Measurements from ENCODE around the gene ZNF384. TPM values are rescaled to one million over a fixed set of nuclear protein-coding genes. Genes with fewer than 3 reads are reported as not detected.

Gene ZNF384
- total RNA-seq, 1 donor from 2014 or later, result 86.9 TPM

DNA sequence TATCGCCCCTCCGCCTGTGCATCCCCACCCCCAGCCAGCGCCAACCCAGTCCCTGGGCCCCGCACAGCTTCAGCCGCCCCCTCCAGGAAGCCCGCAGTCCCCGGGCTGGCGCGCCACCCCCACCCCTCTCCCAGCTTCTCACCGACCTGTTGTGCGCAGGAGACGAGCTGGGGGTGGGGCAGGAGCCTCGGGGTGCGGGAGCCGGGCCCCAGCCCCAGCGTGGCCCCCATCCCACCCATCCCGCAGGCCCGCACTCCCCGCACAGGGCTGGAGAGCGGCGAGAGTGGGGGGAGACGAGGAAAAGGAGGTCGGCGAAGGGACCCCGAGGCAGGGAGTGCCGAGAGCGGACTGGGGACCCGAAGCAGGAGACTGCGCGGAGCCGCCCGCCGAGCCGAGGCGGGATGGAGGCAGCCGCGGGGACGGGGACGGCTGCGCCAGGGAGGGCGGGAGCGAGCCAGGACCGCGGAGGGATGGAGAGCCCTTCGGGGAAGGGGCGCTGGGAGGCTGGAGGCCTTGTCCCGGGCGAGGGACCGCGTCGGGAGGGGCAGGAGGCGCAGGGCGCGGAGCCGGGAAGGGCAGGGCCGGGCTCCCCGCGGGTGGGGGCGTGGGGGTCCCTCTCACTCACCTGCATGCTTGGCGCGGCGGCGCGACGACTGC lies 10.9 kb upstream of the ZNF384 start:
- intact Hi-C loops (cut with micrococcal nuclease), result loop anchor here (1.0 kb wide), 1 partner anchor 23 kb away; no protein-coding TSS in a partner anchor

DNA sequence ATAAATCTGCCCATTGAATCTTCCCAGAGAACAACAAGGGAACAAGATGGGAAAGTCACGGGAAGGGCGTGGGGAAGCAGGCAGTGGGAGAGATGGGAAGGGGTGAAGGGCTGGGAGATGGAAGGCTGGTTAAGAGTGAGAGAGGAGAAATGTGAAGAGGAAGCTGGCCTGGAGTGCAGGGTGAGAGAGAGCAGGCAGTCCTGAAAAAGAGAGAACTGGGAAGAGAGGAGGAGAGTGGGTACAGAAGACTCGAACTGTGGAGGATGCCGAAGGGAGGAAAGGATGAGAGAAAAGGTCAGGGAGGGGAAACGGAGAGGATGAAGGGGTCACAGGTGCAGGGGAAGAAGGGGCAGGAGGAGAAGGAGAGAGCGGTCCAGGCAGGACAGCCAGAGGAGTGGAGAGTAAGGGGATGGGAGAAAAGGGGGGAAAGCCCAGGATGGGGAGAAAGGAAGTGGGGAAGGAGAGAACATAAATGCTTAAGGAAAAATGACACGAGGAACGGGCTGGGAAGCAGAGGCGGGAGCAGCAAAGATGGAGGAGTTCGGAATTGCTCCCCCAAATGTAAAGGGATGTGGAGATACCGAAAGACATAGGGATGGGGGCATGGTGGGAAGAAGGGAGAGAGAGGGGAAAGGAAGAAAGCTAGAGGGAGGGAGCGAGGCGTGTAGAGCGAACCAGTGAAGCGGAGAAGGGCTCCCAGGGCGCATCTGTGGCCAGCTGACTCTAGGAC lies 10.2 kb upstream of the ZNF384 start:
- intact Hi-C loops (cut with micrococcal nuclease), result no loop called here

DNA sequence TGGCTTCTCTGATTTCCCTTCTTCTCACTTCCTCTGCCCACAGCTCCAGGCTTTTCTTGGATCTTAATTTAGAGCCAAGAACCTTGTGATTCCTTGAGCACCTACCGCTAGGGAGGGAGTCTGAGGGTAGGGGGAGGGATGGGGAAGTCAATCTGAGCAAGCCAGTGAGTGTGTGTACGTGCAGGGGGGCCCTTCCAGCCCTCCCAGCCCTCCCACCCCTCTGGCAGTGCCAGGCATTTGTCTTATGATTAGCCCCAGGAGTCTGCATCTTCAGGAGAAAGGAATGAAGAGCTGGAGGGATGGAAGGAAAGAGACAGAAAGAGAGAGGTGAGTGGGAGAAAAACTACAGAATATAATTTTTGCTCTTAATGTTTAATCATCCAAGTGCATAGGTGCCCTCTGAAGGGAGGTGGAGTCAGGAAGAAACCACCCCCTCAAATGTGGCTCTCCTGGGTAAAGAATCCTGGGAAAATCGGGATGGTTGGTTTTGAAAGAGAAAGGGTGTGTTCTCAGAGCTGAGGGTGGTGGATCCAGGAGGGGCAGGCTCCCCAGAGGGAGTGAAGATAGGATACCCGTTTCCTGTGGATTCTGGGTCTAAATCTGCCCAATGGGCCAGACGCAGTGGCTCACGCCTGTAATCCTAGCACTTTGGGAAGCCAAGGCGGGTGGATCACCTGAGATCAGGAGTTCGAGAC lies 9.3 kb upstream of the ZNF384 start:
- intact Hi-C loops (cut with micrococcal nuclease), result no loop called here

DNA sequence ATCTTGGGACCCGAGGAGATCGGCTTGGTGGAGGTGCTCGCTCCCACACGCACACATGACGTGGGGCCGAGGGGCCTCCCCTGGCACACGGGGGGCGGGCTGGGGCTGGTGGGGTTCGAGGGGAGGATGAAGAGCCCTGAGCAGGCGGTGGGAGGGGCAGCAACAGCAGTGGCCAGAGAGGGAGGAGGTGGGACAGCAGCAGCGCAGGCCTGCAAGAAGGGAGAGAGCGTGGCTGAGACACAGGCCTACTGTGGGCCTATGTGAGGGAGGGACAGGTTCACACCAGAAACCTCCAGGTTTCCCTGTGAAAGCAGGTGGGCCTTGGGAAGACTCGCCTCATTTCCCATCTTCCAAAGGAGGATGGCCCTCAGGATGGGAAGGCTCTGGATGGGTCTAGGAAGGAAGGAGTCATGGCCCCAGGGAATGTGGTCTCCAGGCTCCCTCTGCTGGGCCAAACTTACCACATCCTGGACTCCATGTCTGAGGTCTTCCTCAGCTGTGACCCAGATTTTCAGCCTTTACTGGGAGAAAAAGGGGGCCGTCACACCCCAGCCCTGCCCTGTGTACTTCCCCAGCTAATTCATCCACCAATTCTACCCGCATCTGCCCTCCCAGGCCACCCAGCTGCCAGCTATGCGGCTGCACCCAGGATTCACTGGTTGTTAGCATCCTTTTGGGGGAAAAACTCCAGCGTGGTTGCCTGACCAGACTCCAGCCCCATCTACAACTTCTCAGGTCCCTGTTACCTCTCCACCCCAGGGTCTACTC lies 8.6 kb upstream of the ZNF384 start:
- intact Hi-C loops (cut with micrococcal nuclease), result no loop called here

DNA sequence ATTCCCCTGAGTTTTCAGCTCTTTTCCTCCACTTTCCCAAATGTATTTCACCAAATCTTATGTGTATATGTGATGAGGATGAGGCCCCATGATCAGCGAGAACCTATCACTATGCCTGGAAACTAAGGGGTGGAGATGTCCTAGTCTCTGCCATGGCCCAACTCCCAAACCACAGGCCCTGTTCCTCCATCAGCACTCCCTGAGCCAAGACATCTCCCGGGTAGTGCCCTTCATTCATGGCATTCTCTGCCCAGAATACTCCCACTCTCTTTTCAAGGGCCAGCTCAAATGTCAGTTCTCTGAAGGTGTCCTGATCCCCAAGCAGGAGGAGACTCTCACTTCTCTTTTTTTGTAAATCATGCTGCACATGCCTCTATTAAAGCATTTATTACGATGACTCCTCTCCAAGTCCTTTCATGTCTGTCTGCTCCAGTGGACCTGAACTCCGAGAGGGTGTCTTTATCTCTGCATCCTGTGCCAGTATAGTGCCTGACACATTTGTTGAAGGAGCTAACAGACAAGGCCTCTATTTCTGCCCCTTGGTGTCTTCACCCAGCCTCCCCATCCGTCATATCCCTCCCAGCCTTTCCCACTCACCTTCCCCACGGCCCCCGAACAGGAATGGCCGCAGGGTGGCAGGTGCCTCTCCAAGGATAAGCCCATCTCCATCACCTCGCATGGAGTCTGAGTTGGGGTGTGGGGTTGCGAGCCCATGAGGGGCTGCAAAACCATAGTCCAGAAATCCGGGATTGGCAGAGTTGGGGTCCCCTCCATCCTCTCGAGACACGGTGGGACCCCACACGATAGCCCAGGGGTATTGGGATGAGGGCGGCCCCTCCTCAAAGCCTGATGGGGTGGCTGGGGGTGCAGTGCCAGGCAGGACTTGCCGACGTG lies 7.8 kb upstream of the ZNF384 start:
- intact Hi-C loops (cut with micrococcal nuclease), result no loop called here

DNA sequence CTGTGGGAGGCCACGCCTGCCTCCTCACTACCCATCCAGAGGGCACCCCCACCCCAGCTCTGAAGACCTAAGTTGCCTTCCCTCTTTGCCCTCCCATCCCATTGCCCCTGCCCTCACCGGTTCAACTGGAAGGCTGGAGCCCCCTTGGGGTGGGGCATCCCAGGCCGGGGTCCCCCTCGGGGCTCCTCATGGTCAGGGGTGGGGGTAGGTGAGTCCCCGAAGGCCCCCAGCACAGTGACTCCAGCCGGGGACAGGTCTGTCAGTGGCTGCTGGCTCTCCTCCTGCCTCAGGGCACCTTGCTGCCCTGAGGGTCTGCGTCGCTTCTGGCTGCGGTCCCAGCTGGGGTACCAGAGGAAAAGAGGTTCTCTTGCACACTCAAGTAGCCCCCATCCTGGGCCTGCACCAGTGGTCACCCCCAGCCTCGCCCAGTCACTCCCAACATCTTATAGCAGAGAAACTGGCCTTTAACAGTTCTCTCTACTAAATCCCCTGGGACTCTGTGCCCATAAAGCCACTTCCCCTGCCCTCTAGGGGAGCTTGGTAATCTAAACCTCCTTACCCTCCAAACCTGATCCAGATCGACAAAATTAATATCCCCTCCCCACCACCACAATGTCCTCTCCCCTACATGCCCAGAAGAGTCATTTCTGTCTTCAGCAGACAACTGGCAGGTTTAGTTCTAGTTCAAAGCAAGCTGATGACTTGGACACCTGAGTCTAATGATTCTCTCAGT lies 6.3 kb upstream of the ZNF384 start:
- intact Hi-C loops (cut with micrococcal nuclease), result no loop called here

DNA sequence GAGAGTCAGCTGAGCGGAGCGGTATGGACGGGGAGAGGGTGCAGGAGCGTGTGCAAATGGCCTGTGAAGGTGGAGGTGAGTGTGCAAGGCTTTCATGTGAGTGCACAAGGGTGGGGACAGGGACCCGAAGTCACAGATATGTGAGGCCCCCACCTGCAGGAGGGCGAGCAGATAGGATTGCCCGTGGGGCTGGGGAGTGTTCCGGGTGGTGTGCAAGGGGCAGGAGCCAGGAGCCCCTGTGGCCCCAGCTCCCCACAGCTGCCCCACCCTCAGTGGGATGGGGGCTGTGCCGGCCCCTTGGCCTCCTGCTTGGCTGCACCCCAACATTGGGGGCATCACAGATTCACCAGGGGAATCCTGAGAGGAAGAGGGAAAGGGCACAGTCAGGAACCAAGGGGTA lies 5.5 kb upstream of the ZNF384 start:
- intact Hi-C loops (cut with micrococcal nuclease), result no loop called here

DNA sequence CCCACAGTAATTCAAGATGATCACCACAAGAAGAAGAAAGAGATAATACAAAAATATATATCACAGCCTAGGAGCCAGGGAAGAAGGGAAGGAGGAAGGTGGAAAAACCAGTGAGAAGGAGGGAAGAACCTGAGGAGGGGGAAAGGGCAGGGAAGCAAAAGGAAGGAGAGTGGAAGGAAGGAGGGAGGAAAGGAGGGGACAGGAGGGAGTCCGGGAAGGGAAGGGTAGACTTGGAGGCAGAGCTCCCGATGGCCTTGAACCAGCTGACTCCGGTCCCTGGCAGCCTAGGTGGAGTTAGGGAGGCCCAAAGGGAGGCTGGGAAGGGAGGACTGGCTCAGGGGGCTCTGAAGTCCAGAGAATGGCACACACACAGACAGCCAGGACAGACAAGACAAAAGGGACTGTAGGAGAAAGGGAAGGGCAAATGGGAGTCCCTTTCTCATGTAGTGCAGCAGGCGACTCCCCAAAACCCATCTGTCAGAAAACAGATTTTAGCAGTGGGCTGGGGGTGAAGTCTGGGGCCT lies 4.7 kb upstream of the ZNF384 start:
- intact Hi-C loops (cut with micrococcal nuclease), result no loop called here

DNA sequence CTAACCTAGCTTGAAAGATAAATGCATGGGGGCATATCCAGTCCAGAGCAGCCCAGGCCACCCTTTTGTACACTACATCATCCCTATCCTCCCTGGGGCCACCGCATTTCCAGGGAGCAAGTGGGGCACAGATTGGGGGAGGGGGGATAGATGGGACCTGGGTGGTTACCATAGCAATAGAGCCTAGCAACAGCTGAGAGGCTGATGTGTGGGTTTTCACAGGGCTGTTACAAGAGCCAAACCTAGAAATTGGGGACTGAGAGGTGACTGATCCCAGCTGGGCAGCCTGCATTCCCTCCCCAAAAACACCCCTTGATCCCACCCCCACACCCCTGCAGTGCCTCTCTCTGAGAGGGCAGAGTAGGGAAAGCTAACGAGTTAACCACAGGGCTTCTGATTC lies 3.7 kb upstream of the ZNF384 start:
- intact Hi-C loops (cut with micrococcal nuclease), result no loop called here

DNA sequence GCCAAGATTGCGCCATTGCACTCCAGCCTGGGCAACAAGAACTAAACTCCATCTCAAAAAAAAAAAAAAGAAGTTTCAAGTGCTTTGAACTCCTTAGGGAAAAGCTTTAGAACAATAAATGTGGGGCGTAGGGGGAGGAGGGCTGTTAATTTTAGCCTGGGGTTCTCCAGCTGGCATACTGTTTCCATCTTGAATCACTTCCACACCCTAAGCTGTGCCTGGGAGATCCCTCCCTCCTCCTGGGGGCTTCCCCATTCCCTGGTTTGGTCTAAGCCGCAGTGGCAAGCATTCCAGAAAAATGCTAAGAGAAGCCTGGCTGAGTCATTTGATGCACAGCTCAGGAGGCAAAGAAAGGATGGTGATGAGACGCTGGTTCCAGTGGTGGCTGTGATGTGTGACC lies 2.3 kb upstream of the ZNF384 start:
- intact Hi-C loops (cut with micrococcal nuclease), result no loop called here

DNA sequence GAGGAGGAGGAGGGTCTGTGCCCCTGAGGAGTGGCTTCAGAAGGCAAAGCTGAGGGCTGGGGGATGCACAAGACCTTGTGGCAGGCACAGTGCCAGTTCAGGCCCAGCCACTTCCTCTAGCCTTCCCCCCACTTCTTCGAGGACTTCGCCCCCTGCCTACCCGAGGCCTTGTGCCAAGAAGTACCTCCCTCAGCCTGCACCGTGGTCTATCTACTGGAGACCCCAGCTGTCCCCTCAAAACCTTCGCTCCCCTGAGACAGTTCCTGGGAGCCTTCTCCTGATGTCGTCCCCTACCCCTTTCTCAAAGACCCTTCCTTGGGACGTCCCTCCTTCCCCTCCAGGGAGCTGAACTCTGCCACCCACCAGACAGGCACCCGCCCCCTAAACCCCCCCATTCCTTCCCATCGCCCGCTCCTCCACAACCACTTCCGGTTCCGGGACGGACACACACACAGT lies 604 bp downstream of the ZNF384 start:
- intact Hi-C loops (cut with micrococcal nuclease), result loop anchor here (2.0 kb wide), 2 partner anchors 146 to 202 kb away; no protein-coding TSS in a partner anchor

DNA sequence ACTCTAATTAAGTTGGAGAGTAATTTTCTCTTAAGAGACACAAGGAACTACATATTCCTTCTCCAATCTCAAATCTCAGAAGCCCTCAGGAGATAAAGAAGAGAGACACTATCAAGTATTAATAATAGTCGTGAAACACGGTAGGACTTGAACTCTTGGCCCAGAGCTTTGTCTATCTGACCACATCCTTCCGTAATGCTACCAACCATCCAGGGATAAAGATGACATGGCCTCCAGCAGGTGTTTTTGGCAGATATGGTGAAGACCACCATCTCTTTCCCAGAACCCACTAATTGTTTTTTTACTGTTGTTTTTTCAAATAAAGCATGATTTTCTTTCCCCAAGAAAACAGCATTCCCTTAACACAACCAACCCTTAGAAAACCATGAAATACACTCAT lies 3.4 kb downstream of the ZNF384 start:
- intact Hi-C loops (cut with micrococcal nuclease), result no loop called here

DNA sequence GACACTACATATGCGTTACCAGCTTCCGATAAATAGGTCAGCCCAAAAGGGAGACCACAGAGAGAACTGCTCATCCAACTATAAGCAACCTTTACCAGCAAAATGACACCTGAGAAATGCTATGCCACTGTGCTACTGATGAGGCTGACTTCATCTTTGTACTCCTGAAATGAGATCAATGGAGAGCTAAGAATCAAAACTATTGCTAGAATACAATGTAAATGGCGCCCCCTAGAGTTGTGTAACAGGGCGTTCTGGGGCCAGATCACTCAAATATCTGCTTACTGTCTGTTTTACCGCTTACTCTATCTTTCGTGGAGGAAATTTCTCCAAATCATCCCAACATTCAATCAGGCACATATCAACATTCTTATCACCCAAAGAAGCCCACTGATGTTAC lies 4.6 kb downstream of the ZNF384 start:
- intact Hi-C loops (cut with micrococcal nuclease), result loop anchor here (1.0 kb wide), 3 partner anchors 67 to 141 kb away; no protein-coding TSS in a partner anchor

DNA sequence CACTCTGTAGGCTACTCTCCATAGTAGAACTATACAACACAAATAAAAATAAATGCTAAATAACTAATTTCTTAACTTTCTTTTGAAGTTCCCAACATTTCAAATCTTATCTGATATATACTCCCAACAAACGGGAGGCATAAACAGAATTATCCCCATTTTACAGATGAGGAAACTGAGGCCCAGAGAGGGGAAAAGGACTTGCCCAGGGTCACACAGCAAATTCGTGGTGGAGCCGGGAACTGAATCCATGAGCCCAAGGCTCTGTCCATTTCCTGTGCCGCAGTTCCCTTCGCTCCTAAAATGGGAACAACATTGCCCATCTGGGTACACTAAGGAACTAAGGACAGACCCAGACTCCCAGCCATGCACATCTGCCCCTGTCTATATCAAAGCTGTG lies 12.2 kb downstream of the ZNF384 start:
- intact Hi-C loops (cut with micrococcal nuclease), result no loop called here

DNA sequence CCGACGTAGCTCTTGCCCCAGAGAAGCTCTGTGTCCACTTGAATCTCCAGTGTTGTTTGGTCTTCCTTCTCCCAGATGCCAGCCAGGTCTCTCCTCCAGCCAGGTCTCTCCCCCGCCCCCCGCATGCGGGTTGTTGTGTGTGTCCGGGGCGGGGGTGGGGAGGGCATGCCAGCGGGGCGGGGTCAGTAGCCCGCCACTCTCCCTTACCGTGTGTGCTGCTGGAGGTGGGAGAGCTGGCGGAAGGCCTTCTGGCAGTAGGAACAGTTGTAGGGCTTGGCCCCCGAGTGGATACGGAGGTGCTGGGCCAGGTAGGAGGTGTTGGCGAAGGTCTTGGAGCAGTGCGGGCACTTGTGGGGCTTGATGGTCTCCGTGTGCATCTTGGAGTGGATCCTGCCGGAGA lies 17.0 kb downstream of the ZNF384 start:
- intact Hi-C loops (cut with micrococcal nuclease), result no loop called here

DNA sequence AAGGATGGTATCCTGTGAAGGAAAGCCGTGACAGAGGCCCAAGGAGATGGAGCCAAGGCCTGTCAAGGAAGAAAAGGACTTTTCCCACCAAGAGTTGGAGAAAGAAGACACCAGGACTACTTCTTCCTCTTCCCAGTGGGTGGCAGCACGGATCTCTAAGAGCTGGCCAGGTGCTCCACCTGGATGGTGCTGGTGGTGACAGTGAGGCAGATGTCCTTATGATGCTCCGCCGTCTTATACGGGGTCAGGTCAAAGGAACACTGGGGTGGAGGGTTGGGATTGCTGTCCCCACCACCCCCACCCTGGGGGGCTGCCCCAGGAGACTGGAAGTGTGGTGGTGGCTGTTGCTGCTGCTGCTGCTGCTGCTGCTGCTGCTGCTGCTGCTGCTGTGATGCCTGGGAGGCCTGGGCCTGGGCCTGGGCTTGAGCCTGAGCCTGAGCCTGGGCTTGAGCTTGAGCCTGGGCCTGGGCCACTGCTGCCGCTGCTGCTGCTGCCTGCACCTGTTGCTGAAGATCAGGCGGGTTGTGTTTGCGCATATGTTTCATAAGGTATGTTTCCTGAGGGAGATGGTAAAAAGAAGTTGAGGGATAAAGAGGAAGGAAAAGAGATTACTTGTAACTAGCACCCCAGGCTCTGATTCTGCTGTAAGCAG lies 21.5 kb downstream of the ZNF384 start:
- intact Hi-C loops (cut with micrococcal nuclease), result no loop called here

DNA sequence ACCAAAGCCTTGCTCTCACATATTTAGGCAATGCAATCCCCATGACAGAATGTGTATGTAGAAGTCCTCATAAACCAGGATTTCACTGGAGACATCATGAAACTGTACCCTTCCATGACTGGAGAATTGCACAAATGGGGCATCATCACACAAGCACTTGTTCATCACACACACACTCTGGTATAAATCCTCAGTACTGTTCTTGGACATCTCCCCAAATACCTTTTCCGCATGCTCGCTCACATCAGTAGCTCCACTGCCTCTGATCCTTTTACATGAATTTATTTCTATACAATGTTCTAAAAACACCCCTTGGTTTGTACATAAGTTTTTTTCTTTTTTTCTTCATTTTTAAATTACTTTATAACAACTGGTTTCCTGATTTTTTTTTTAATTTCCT lies 23.0 kb downstream of the ZNF384 start:
- intact Hi-C loops (cut with micrococcal nuclease), result no loop called here

DNA sequence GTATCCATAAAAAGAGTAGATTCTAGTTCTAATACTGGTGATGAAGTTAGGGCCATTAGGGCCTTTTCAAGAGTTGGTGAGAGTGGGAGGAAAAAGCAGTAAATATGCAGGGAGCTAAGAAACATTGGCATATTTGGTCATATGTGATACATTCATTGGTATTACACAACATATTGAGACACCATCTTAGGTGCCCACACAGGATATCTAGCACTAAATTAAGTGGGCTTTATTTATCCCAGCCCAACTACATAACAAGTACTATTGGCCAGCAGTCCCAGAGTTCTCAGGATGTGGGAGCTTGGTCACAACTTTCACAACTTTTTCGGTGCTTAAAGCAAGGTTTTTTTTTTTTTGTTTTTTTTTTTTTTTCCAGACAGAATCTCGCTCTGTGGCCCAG lies 24.3 kb downstream of the ZNF384 start:
- intact Hi-C loops (cut with micrococcal nuclease), result no loop called here
